Astrocyte (in vitro differentiated cells and primary cell): ENCODE measurements around the gene SAMD4A. TPM values are rescaled to one million over a fixed set of nuclear protein-coding genes. Genes with fewer than 3 reads are reported as not detected.

Experiments used
- DNase-seq: peaks from one replicate; pipeline ENCODE4 v3.0.0-alpha.2; 2010; ENCODE audit warnings: low read depth
- FAIRE-seq: peaks from 2 replicates; lab custom pipeline; 2011; peaks lifted over from hg19 to GRCh38; lab: Jason Lieb, UNC
- H2AFZ ChIP-seq: 2 replicates; pipeline ENCODE4 v1.6.0; 2012; ENCODE audit warnings: low read depth, low read length, inconsistent platforms
- H3K27ac ChIP-seq: 2 replicates; pipeline ENCODE4 v1.5.1; 2011; ENCODE audit warnings: low read depth, low read length, inconsistent platforms
- H3K27me3 ChIP-seq: 2 replicates; pipeline ENCODE4 v1.6.0; 2011; ENCODE audit warnings: low read length, inconsistent platforms; ENCODE audit not compliant: insufficient read depth
- H3K36me3 ChIP-seq: 2 replicates; pipeline ENCODE4 v1.5.1; 2011; ENCODE audit warnings: low read length, inconsistent platforms; ENCODE audit not compliant: insufficient read depth
- H3K4me1 ChIP-seq: 2 replicates; pipeline ENCODE4 v1.5.1; 2011; ENCODE audit warnings: low read length, inconsistent platforms; ENCODE audit not compliant: insufficient read depth
- H3K4me2 ChIP-seq: 2 replicates; pipeline ENCODE4 v1.6.0; 2012; ENCODE audit warnings: low read length, inconsistent platforms
- H3K4me3 ChIP-seq: 2 replicates; pipeline ENCODE4 v1.5.1; 2011; ENCODE audit warnings: low read depth, mild to moderate bottlenecking, low read length, inconsistent platforms; ENCODE audit not compliant: insufficient read depth
- H3K79me2 ChIP-seq: 2 replicates; pipeline ENCODE4 v1.6.0; 2012; ENCODE audit warnings: mild to moderate bottlenecking, low read length, inconsistent platforms; ENCODE audit not compliant: insufficient read depth
- H3K9ac ChIP-seq: 2 replicates; pipeline ENCODE4 v1.6.0; 2012; ENCODE audit warnings: mild to moderate bottlenecking, low read length, inconsistent platforms
- H3K9me3 ChIP-seq: 2 replicates; pipeline ENCODE4 v1.5.1; 2012; ENCODE audit warnings: low read depth, mild to moderate bottlenecking, low read length, inconsistent platforms; ENCODE audit not compliant: insufficient read depth
- H4K20me1 ChIP-seq: 2 replicates; pipeline ENCODE4 v1.6.0; 2012; ENCODE audit warnings: low read length, inconsistent platforms; ENCODE audit not compliant: insufficient read depth
- H3K27ac Mint-ChIP-seq: one replicate; pipeline ENCODE4 v1.8.0; 2021; ENCODE audit warnings: mild to moderate bottlenecking, mixed read lengths; ENCODE audit not compliant: unreplicated experiment
- H3K27me3 Mint-ChIP-seq: one replicate; pipeline ENCODE4 v1.8.0; 2021; ENCODE audit warnings: low read depth, mixed read lengths; ENCODE audit not compliant: unreplicated experiment
- H3K36me3 Mint-ChIP-seq: one replicate; pipeline ENCODE4 v1.8.0; 2021; ENCODE audit warnings: low read depth, mixed read lengths; ENCODE audit not compliant: unreplicated experiment
- H3K4me1 Mint-ChIP-seq: one replicate; pipeline ENCODE4 v1.8.0; 2021; ENCODE audit warnings: low read depth, mixed read lengths; ENCODE audit not compliant: unreplicated experiment
- H3K4me3 Mint-ChIP-seq: one replicate; pipeline ENCODE4 v1.8.0; 2021; ENCODE audit warnings: mild to moderate bottlenecking, moderate library complexity, mixed read lengths; ENCODE audit not compliant: unreplicated experiment
- H3K9me3 Mint-ChIP-seq: one replicate; pipeline ENCODE4 v1.8.0; 2021; ENCODE audit warnings: mild to moderate bottlenecking, mixed read lengths; ENCODE audit not compliant: unreplicated experiment
- CTCF ChIP-seq: IDR thresholded peaks from 2 replicates; pipeline ENCODE4 v1.5.1; 2011; ENCODE audit warnings: low read depth, mild to moderate bottlenecking, inconsistent platforms, low read length, moderate library complexity; ENCODE audit not compliant: insufficient read depth
- EZH2 ChIP-seq: IDR thresholded peaks from 2 replicates; pipeline ENCODE4 v1.6.1; 2012; ENCODE audit warnings: mild to moderate bottlenecking, low read length, inconsistent platforms; ENCODE audit not compliant: insufficient read depth
- total RNA-seq: library from RNA; stranded (reverse); gene quantifications from 2 replicates; pipeline ENCODE4 v1.2.1, GENCODE V29; 2021

SAMD4A gene
- total RNA-seq, 1 donor from 2014 or later: 68.2 TPM

GRCh38 chr14:54653712-54654469, 87.0 kb downstream of the SAMD4A start:
- no peak overlapping the region for H2AFZ ChIP-seq

GRCh38 chr14:54654605-54655004, 87.7 kb downstream of the SAMD4A start:
- H3K9ac ChIP-seq: peak overlapping the region; percentile 44
- peaks cover 11% of the 10 kb centered on the region for H4K20me1 ChIP-seq
- DNase-seq (no peak), FAIRE-seq (no peak)
- H3K27ac ChIP-seq: peak overlapping the region; percentile 75
- no peaks in the 10 kb centered on the region for H3K9me3 ChIP-seq
- H3K36me3 ChIP-seq: no peaks in the 10 kb centered on the region
- peaks cover 49% of the 10 kb centered on the region for H3K4me1 ChIP-seq
- H3K4me2 ChIP-seq: peak overlapping the region; percentile 45
- no peak for TF ChIP-seq EZH2
- no peak for TF ChIP-seq CTCF
- Mint-ChIP-seq H3K27ac (peak overlapping the region; percentile 95), H3K9me3 (no peaks in the 10 kb centered on the region), H3K4me3 (no peak overlapping the region), H3K27me3 (no peaks in the 10 kb centered on the region), H3K36me3 (peaks cover 9% of the 10 kb centered on the region), H3K4me1 (peaks cover 46% of the 10 kb centered on the region)
- no peak overlapping the region for H2AFZ ChIP-seq
- no peaks in the 10 kb centered on the region for H3K27me3 ChIP-seq
- peaks cover 51% of the 10 kb centered on the region for H3K79me2 ChIP-seq
- H3K4me3 ChIP-seq: no peak overlapping the region

More at GRCh38 chr14:54653712-54654469, 87.0 kb downstream of the SAMD4A start:
- Mint-ChIP-seq H3K27ac (peak overlapping the region; percentile 95), H3K9me3 (no peaks in the 10 kb centered on the region), H3K4me1 (peaks cover 44% of the 10 kb centered on the region), H3K27me3 (no peaks in the 10 kb centered on the region), H3K36me3 (peaks cover 4% of the 10 kb centered on the region), H3K4me3 (peak overlapping the region; percentile 18)
- Histone ChIP-seq H3K9ac (peak overlapping the region; percentile 44), H3K27me3 (no peaks in the 10 kb centered on the region), H3K4me1 (peaks cover 53% of the 10 kb centered on the region), H3K79me2 (peaks cover 58% of the 10 kb centered on the region), H3K9me3 (no peaks in the 10 kb centered on the region), H3K4me3 (no peak overlapping the region), H3K4me2 (peak overlapping the region; percentile 45), H4K20me1 (peaks cover 5% of the 10 kb centered on the region), H3K36me3 (no peaks in the 10 kb centered on the region), H3K27ac (peak overlapping the region; percentile 75)
- TF ChIP-seq CTCF (no peak), EZH2 (no peak)
- DNase-seq (peak; percentile 91), FAIRE-seq (no peak)

- no peak overlapping the region for H3K27ac Mint-ChIP-seq
Measured at GRCh38 chr14:54658836-54659235, 91.9 kb downstream of the SAMD4A start.

More at GRCh38 chr14:54658836-54659235, 91.9 kb downstream of the SAMD4A start:
- peaks cover 21% of the 10 kb centered on the region for H3K36me3 Mint-ChIP-seq
- Histone ChIP-seq H3K9me3 (no peaks in the 10 kb centered on the region), H3K9ac (no peak overlapping the region), H3K4me1 (peaks cover 10% of the 10 kb centered on the region), H2AFZ (no peak overlapping the region), H3K4me3 (no peak overlapping the region), H3K79me2 (peaks cover 48% of the 10 kb centered on the region), H3K36me3 (no peaks in the 10 kb centered on the region), H3K27me3 (no peaks in the 10 kb centered on the region), H3K4me2 (no peak overlapping the region), H4K20me1 (peaks cover 32% of the 10 kb centered on the region), H3K27ac (no peak overlapping the region)
- no peak for DNase-seq
- no peaks in the 10 kb centered on the region for H3K9me3 Mint-ChIP-seq
- no peak for FAIRE-seq
- H3K4me1 Mint-ChIP-seq: peaks cover 46% of the 10 kb centered on the region
- H3K4me3 Mint-ChIP-seq: no peak overlapping the region
- no peaks in the 10 kb centered on the region for H3K27me3 Mint-ChIP-seq
- TF ChIP-seq EZH2: no peak
- TF ChIP-seq CTCF: no peak
